Adrenal gland (tissue), 12 donors: ENCODE results near the gene SMTNL1. TPM values are rescaled to one million over a fixed set of nuclear protein-coding genes. Genes with fewer than 3 reads are reported as not detected.

Source experiments
- DNase-seq, 7 donors: peaks; one replicate each; pipeline ENCODE4 v3.0.0-alpha.2; 2019 to 2020
- H3K27ac ChIP-seq, 5 donors: fragments of 200-600 bp; sonication (generic) in 4 of 5; 1 replicate in 3 of 5; 2 replicates in 2 of 5; pipeline versions ENCODE4 v1.5.1 to v1.8.0; 2016 to 2020; ENCODE audit warnings: mild to moderate bottlenecking in 1 of 5
- H3K27me3 ChIP-seq: fragments of 200-600 bp; 2 replicates; pipeline ENCODE4 v1.8.0; 2021
- H3K36me3 ChIP-seq, 2 donors: fragments of 200-600 bp; replicated peaks in 1 of 2; 1 replicate in 1 of 2; 2 replicates in 1 of 2; pipeline versions ENCODE4 v1.5.1 to v1.8.0; 2018 to 2022
- H3K4me1 ChIP-seq, 2 donors: fragments of 200-600 bp; replicated peaks in 1 of 2; 1 replicate in 1 of 2; 2 replicates in 1 of 2; pipeline versions ENCODE4 v1.5.1 to v1.8.0; 2018 to 2021
- H3K4me3 ChIP-seq, 4 donors: fragments of 200-600 bp; sonication (generic) in 3 of 4; one replicate each; pipeline ENCODE4 v1.5.1; 2016 to 2018
- H3K9me3 ChIP-seq, 3 donors: fragments of 200-600 bp; sonication (generic) in 1 of 3; replicated peaks in 1 of 3; 1 replicate in 2 of 3; 2 replicates in 1 of 3; pipeline versions ENCODE4 v1.5.1 to v1.8.0; 2016 to 2021
- CTCF ChIP-seq, 6 experiments: fragments of 450-650 bp in 4 of 6; fragments of 200-600 bp in 2 of 6; sonication (generic) in 1 of 6; IDR thresholded peaks; 1 replicate in 5 of 6; 2 replicates in 1 of 6; pipeline versions ENCODE4 v1.5.1 to v1.8.0; 2016 to 2021; ENCODE audit warnings: antibody characterized with exemption in 6 of 6, mild to moderate bottlenecking in 2 of 6, moderate library complexity in 1 of 6
- POLR2A ChIP-seq, 2 donors: fragments of 450-650 bp; IDR thresholded peaks; one replicate each; pipeline ENCODE4 v1.6.1; 2017; ENCODE audit warnings: antibody characterized with exemption in 2 of 2, mild to moderate bottlenecking in 2 of 2, moderate library complexity in 1 of 2
- WGBS, 4 donors: extraction: QIAGEN DNeasy Blood & Tissue Kit in 2 of 4; methylation state at CpG; one replicate each; pipeline versions ENCODE4 v1.1.5 to v1.1.7; 2013 to 2017; 5-methylcytosine and 5-hydroxymethylcytosine counted together
- intact Hi-C, 2 donors: fragments of 100-400 bp; cut with DNase I; formaldehyde crosslinking; loops; one replicate each; pipeline versions ENCODE4 v1.14.1 to v1.15.0; 2022 to 2023
- polyA plus RNA-seq, 3 donors: library from polyadenylated mRNA; stranded (reverse); fragments of 200-250 nt in 2 of 3; fragments of 350-450 nt in 1 of 3; fragmentation: Illumina TruSeq in 1 of 3; extraction: RNeasy Lipid Tissue Mini Kit (QIAGEN cat#74804) in 1 of 3; gene quantifications; one replicate each; pipeline ENCODE4 v1.2.3, GENCODE V29; 2013 to 2014
- total RNA-seq, 9 donors: library from RNA; depleted of rRNA in 4 of 9; stranded (reverse); fragments of >200 nt in 4 of 9; fragments of 120-200 nt in 1 of 9; fragmentation: NEBNext Ultra II Directional in 1 of 9; extraction: Animal tissue kit (Norgen Biotek cat#: 25700) in 1 of 9; gene quantifications; one replicate each; pipeline versions ENCODE4 v1.1.0 to v1.2.4, GENCODE V29; 2013 to 2023
- donor health status: healthy with polysubstance abuse.
- donor health status: Bipolar disorder and iron deficiency.
- donor health status: DM: yes; HTN: yes; CAD: no.
- donor health status: DM: no; HTN: no; CAD: no.
- donor health status: DM: no; HTN: no; CAD: no.
- donor health status: DM: yes; HTN: yes; CAD: no.

SMTNL1 gene
- total and polyA plus RNA-seq, 12 donors = 0.30 TPM; not detected in 11

GRCh38 chr11:57560146-57560545 lies 22.8 kb downstream of the SMTNL1 start:
- H3K36me3 ChIP-seq = peaks cover 0 to 47% of the 10 kb centered on the region in 2 donors
- DNase-seq = no peak
- H3K4me3 ChIP-seq = no peak overlapping the region
- no peak overlapping the region for H3K27ac ChIP-seq
- TF ChIP-seq CTCF (IDR thresholded peaks at IDR 0.05) (no peak), POLR2A (IDR thresholded peaks at IDR 0.05) (no peak)
- H3K27me3 ChIP-seq = no peaks in the 10 kb centered on the region
- H3K4me1 ChIP-seq = peaks cover 0 to under 1% of the 10 kb centered on the region in 2 donors
- H3K9me3 ChIP-seq = no peaks in the 10 kb centered on the region
- intact Hi-C loops = no loop called here
- 88 to 100% (median 93%) methylated on average over 4 of the region's 4 CpGs for WGBS, 4 donors

- peak overlapping the region in 1 of 5 donors; percentile 11 for H3K27ac ChIP-seq
- no peak overlapping the region for H3K4me3 ChIP-seq
- intact Hi-C loops = no loop called here
- no peak for DNase-seq
- peaks cover 0 to 24% of the 10 kb centered on the region in 2 donors for H3K36me3 ChIP-seq
- no peak for TF ChIP-seq POLR2A (IDR thresholded peaks at IDR 0.05)
- TF ChIP-seq CTCF (IDR thresholded peaks at IDR 0.05) = no peak
- H3K4me1 ChIP-seq = peaks cover 8 to 13% of the 10 kb centered on the region in 2 donors
- no peaks in the 10 kb centered on the region for H3K9me3 ChIP-seq
- WGBS, 4 donors = 68 to 92% (median 76%) methylated on average over 4 of the region's 4 CpGs
- no peaks in the 10 kb centered on the region for H3K27me3 ChIP-seq
Observed at GRCh38 chr11:57562596-57562995, 25.2 kb downstream of the SMTNL1 start.

- Histone ChIP-seq H3K27ac (peak overlapping the region; percentile 23 to 85 (median 75)), H3K36me3 (no peaks in the 10 kb centered on the region), H3K4me3 (peak overlapping the region in 2 of 4 donors; percentile 12 to 78), H3K9me3 (no peaks in the 10 kb centered on the region), H3K27me3 (no peaks in the 10 kb centered on the region), H3K4me1 (peaks cover 8 to 26% of the 10 kb centered on the region in 2 donors)
- 23 to 37% (median 25%) methylated on average over 4 of the region's 4 CpGs for WGBS, 4 donors
- peak in 5 of 7 donors; percentile 31 to 78 (median 38) for DNase-seq
- intact Hi-C loops = loop anchor here in 1 of 2 donors (5.0 kb wide), 1 partner anchor 76 kb away; no protein-coding TSS in a partner anchor
- peak in 1 of 2 donors; percentile 7 for TF ChIP-seq POLR2A (IDR thresholded peaks at IDR 0.05)
- TF ChIP-seq CTCF (IDR thresholded peaks at IDR 0.05) = no peak
Observed at GRCh38 chr11:57566005-57566904, 28.9 kb downstream of the SMTNL1 start.

GRCh38 chr11:57566905-57567514 lies 29.6 kb downstream of the SMTNL1 start:
- intact Hi-C loops = loop anchor here in 1 of 2 donors (5.0 kb wide), 1 partner anchor 75 kb away; no protein-coding TSS in a partner anchor
- DNase-seq = peak in 3 of 7 donors; percentile 28 to 59 (median 51)
- Histone ChIP-seq H3K36me3 (no peaks in the 10 kb centered on the region), H3K27me3 (no peaks in the 10 kb centered on the region), H3K4me3 (peak overlapping the region; percentile 59 to 98 (median 82)), H3K27ac (peak overlapping the region in 4 of 5 donors; percentile 69 to 85 (median 79)), H3K9me3 (no peaks in the 10 kb centered on the region), H3K4me1 (peaks cover 8 to 26% of the 10 kb centered on the region in 2 donors)
- TF ChIP-seq CTCF (IDR thresholded peaks at IDR 0.05) = no peak
- TF ChIP-seq POLR2A (IDR thresholded peaks at IDR 0.05) = no peak
- WGBS, 4 donors = 4 to 7% (median 6%) methylated on average over 13 to 15 of the region's 15 CpGs
